ENCODE data around the gene MCOLN2. TPM values are rescaled to one million over a fixed set of nuclear protein-coding genes. Genes with fewer than 3 reads are reported as not detected.

Gene MCOLN2
- total and polyA plus RNA-seq, 2 donors (not counting 1 experiment from before 2014, with no cell fraction given) = 23.9 to 25.8 TPM

GRCh38 chr1:84913555-84913892 lies 83.4 kb downstream of the MCOLN2 start:
- H3K27ac ChIP-seq (ENCODE audit: low read length in 2 of 2) = no peak overlapping the region
- H3K4me3 Mint-ChIP-seq = no peak overlapping the region
- H3K27me3 ChIP-seq (replicated peaks in 1 of 4; ENCODE audit: control extremely low read depth in 1 of 4, control insufficient read depth in 3 of 4, insufficient read depth in 4 of 4, low read length in 3 of 4) = no peaks in the 10 kb centered on the region
- ChIA-PET POLR2A (no interaction called here), CTCF (interaction anchor here (0.5 kb wide), 1 partner anchor 364 kb away, joined by 5 read pairs; no protein-coding TSS in a partner anchor)
- no peaks in the 10 kb centered on the region for H4K20me1 ChIP-seq (ENCODE audit: control insufficient read depth, insufficient read depth, low read length, poor library complexity, severe bottlenecking)
- TF ChIP-seq EZH2 (IDR thresholded peaks at IDR 0.05; ENCODE audit: borderline replicate concordance, insufficient read depth, low read depth, low read length, poor library complexity, severe bottlenecking) = no peak
- no peak overlapping the region for H3K27ac Mint-ChIP-seq
- H3K27me3 Mint-ChIP-seq = peaks cover 20% of the 10 kb centered on the region
- no peak overlapping the region for H3K9ac ChIP-seq (ENCODE audit: low read length)
- H3K4me1 ChIP-seq (ENCODE audit: control insufficient read depth in 2 of 2, insufficient read depth in 2 of 2, low read length in 2 of 2) = no peaks in the 10 kb centered on the region
- no peak overlapping the region for H3K4me2 ChIP-seq (replicated peaks; ENCODE audit: low read depth, low read length, poor library complexity, severe bottlenecking)
- H3K9me3 ChIP-seq (ENCODE audit: control extremely low read depth in 1 of 3, control insufficient read depth in 2 of 3, insufficient read depth in 1 of 3, low read length in 2 of 3) = no peaks in the 10 kb centered on the region
- DNase-seq = no peak
- H3K4me1 Mint-ChIP-seq = no peaks in the 10 kb centered on the region
- H3K4me3 ChIP-seq (ENCODE audit: control extremely low read depth in 1 of 5, extremely low read depth in 1 of 5, insufficient read depth in 1 of 5, low read depth in 2 of 5, low read length in 4 of 5) = no peak overlapping the region
- ATAC-seq (ENCODE audit: low read depth) = no peak
- peaks cover 7% of the 10 kb centered on the region for H3K9me3 Mint-ChIP-seq (ENCODE audit: insufficient read depth)
- H3K79me2 ChIP-seq (ENCODE audit: control insufficient read depth, insufficient read depth, low read length) = no peaks in the 10 kb centered on the region
- H2AFZ ChIP-seq (ENCODE audit: insufficient read depth, low read depth, low read length, poor library complexity, severe bottlenecking) = no peak overlapping the region
- no peaks in the 10 kb centered on the region for H3K36me3 ChIP-seq (replicated peaks in 1 of 2; ENCODE audit: control extremely low read depth in 1 of 2, control insufficient read depth in 1 of 2, extremely low read depth in 1 of 2, insufficient read depth in 2 of 2, low read length in 1 of 2)
- intact Hi-C loops (cut with micrococcal nuclease) = no loop called here
- WGBS (ENCODE audit: insufficient coverage) = 80% methylated on average over 1 of the region's 4 CpGs

DNA sequence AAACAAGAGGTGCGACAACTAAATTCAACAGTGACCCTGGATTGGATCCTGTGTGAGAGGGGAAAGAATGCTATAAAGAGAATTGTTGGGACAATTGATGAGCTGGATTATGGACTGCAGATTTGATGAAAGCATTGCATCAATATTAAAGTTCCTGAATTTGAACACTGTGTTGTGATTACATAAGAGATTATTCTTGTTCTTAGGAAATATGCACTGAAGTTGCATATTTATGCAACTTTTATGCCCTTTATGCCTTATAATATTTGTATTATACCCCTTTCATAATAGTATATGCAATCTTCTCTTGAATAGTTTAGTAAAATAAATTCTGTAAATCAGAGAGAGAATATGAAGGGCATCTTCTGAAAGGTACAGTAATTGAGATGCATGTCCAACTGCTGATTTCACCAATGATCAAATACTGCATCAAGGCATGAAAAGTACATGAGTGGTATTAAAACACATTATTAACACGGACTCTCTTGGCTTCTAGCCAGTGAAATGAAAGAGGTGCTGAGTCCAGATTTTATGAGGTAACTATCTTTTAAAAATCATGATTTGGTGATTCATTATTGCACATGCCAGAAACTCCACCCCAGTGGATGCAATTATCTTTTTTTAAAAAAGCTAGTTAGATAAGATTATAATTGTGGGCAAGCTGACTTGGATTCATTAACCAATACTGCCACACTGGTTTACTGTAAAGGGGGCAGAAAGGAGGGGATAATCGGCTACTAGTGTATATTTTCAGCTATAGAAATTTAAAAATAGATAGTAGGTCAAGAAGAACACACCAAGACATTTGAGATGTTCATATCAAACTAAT lies 84.0 kb downstream of the MCOLN2 start:
- H3K27me3 Mint-ChIP-seq = peaks cover 16% of the 10 kb centered on the region
- WGBS (ENCODE audit: insufficient coverage) = 100% methylated on average over 1 of the region's 3 CpGs

More for the DNA sequence above, 84.0 kb downstream of the MCOLN2 start:
- H3K4me1 ChIP-seq (ENCODE audit: control insufficient read depth in 2 of 2, insufficient read depth in 2 of 2, low read length in 2 of 2) = no peaks in the 10 kb centered on the region
- Mint-ChIP-seq H3K27ac (no peak overlapping the region), H3K4me3 (no peak overlapping the region), H3K9me3 (ENCODE audit: insufficient read depth) (peaks cover 7% of the 10 kb centered on the region), H3K4me1 (no peaks in the 10 kb centered on the region)
- H3K27me3 ChIP-seq (replicated peaks in 1 of 4; ENCODE audit: control extremely low read depth in 1 of 4, control insufficient read depth in 3 of 4, insufficient read depth in 4 of 4, low read length in 3 of 4) = no peaks in the 10 kb centered on the region
- POLR2A ChIA-PET = no interaction called here
- no peak overlapping the region for H2AFZ ChIP-seq (ENCODE audit: insufficient read depth, low read depth, low read length, poor library complexity, severe bottlenecking)
- no peaks in the 10 kb centered on the region for H3K79me2 ChIP-seq (ENCODE audit: control insufficient read depth, insufficient read depth, low read length)
- ATAC-seq (ENCODE audit: low read depth) (no peak), DNase-seq (no peak)
- no peak overlapping the region for H3K9ac ChIP-seq (ENCODE audit: low read length)
- no peaks in the 10 kb centered on the region for H4K20me1 ChIP-seq (ENCODE audit: control insufficient read depth, insufficient read depth, low read length, poor library complexity, severe bottlenecking)
- CTCF ChIA-PET = interaction anchor here (0.5 kb wide), 1 partner anchor 365 kb away, joined by 5 read pairs; no protein-coding TSS in a partner anchor
- no peak overlapping the region for H3K4me2 ChIP-seq (replicated peaks; ENCODE audit: low read depth, low read length, poor library complexity, severe bottlenecking)
- H3K36me3 ChIP-seq (replicated peaks in 1 of 2; ENCODE audit: control extremely low read depth in 1 of 2, control insufficient read depth in 1 of 2, extremely low read depth in 1 of 2, insufficient read depth in 2 of 2, low read length in 1 of 2) = no peaks in the 10 kb centered on the region
- no peak for TF ChIP-seq CTCF (IDR thresholded peaks at IDR 0.05)
- TF ChIP-seq EZH2 (IDR thresholded peaks at IDR 0.05; ENCODE audit: borderline replicate concordance, insufficient read depth, low read depth, low read length, poor library complexity, severe bottlenecking) = no peak
- intact Hi-C loops (cut with micrococcal nuclease) = no loop called here
- no peak overlapping the region for H3K27ac ChIP-seq (ENCODE audit: low read length in 2 of 2)
- H3K9me3 ChIP-seq (ENCODE audit: control extremely low read depth in 1 of 3, control insufficient read depth in 2 of 3, insufficient read depth in 1 of 3, low read length in 2 of 3) = no peaks in the 10 kb centered on the region
- no peak overlapping the region for H3K4me3 ChIP-seq (ENCODE audit: control extremely low read depth in 1 of 5, extremely low read depth in 1 of 5, insufficient read depth in 1 of 5, low read depth in 2 of 5, low read length in 4 of 5)

Data from B cell (primary cell).